SK-N-SH treated with all-trans-retinoic acid at 6 μM for 48 hours (cell line): Measurements from ENCODE around the gene CYRIA.

Experiments used
- ATAC-seq: fragments of 200-7000 bp; cut with Tn5 transposase; 3 replicates; pipeline ENCODE4 v1.9.1; 2020; ENCODE audit warnings: mild to moderate bottlenecking, moderate library complexity
- ARNTL ChIP-seq: fragments of 450-650 bp; formaldehyde crosslinking; IDR thresholded peaks from 2 replicates; pipeline ENCODE4 v1.5.0; 2020; ENCODE audit warnings: low read depth, mild to moderate bottlenecking, moderate library complexity, borderline replicate concordance
- BACH2 ChIP-seq: fragments of 250-450 bp; sonication (Bioruptor Pico); IDR thresholded peaks from 2 replicates; pipeline ENCODE4 v1.9.0; 2021; ENCODE audit warnings: mild to moderate bottlenecking, borderline replicate concordance
- CREB5 ChIP-seq: fragments of 250-450 bp; sonication (Bioruptor Pico); IDR thresholded peaks from 2 replicates; pipeline ENCODE4 v1.5.1; 2020; ENCODE audit warnings: low read depth, mild to moderate bottlenecking, moderate library complexity
- CSDC2 ChIP-seq: fragments of 250-450 bp; sonication (Bioruptor Pico); IDR thresholded peaks from 2 replicates; pipeline ENCODE4 v1.5.0; 2020; ENCODE audit warnings: mild to moderate bottlenecking, moderate library complexity
- CSRNP3 ChIP-seq: fragments of 250-450 bp; sonication (Bioruptor Pico); IDR thresholded peaks from 2 replicates; pipeline ENCODE4 v1.5.1; 2021; ENCODE audit warnings: mild to moderate bottlenecking, moderate library complexity
- ESRRG ChIP-seq: fragments of 250-450 bp; sonication (Bioruptor Pico); IDR thresholded peaks from 2 replicates; pipeline ENCODE4 v1.6.1; 2021; ENCODE audit warnings: mild to moderate bottlenecking
- GLIS3 ChIP-seq: fragments of 250-450 bp; sonication (Bioruptor Pico); IDR thresholded peaks from 2 replicates; pipeline ENCODE4 v1.5.0; 2020; ENCODE audit warnings: mild to moderate bottlenecking, moderate library complexity
- ISL1 ChIP-seq: fragments of 250-450 bp; sonication (Bioruptor Pico); IDR thresholded peaks from 2 replicates; pipeline ENCODE4 v2.1.2; 2022; ENCODE audit warnings: mild to moderate bottlenecking, moderate library complexity
- PATZ1 ChIP-seq: fragments of 250-450 bp; sonication (Bioruptor Pico); IDR thresholded peaks from 2 replicates; pipeline ENCODE4 v1.8.0; 2020; ENCODE audit warnings: mild to moderate bottlenecking, moderate library complexity, borderline replicate concordance
- POU6F1 ChIP-seq: fragments of 250-450 bp; sonication (Bioruptor Pico); IDR thresholded peaks from 2 replicates; pipeline ENCODE4 v1.8.0; 2021; ENCODE audit warnings: low read depth, mild to moderate bottlenecking, moderate library complexity, borderline replicate concordance
- RARB ChIP-seq: fragments of 250-450 bp; sonication (Bioruptor Pico); IDR thresholded peaks from 2 replicates; pipeline ENCODE4 v1.8.0; 2021; ENCODE audit warnings: mild to moderate bottlenecking, moderate library complexity
- SNAI2 ChIP-seq: fragments of 250-450 bp; sonication (Bioruptor Pico); IDR thresholded peaks from 2 replicates; pipeline ENCODE4 v1.5.0; 2020; ENCODE audit warnings: mild to moderate bottlenecking, moderate library complexity
- TCF4 ChIP-seq: fragments of 250-450 bp; sonication (Bioruptor Pico); IDR thresholded peaks from 2 replicates; pipeline ENCODE4 v1.8.0; 2021; ENCODE audit warnings: mild to moderate bottlenecking, moderate library complexity, borderline replicate concordance
- TSHZ2 ChIP-seq: fragments of 250-450 bp; sonication (Bioruptor Pico); IDR thresholded peaks from 2 replicates; pipeline ENCODE4 v1.5.0; 2020; ENCODE audit warnings: mild to moderate bottlenecking, moderate library complexity
- ZC3H10 ChIP-seq: fragments of 250-450 bp; sonication (Bioruptor Pico); IDR thresholded peaks from 2 replicates; pipeline ENCODE4 v1.5.1; 2021; ENCODE audit warnings: mild to moderate bottlenecking, moderate library complexity
- ZFP3 ChIP-seq: fragments of 250-450 bp; sonication (Bioruptor Pico); IDR thresholded peaks from 2 replicates; pipeline ENCODE4 v1.5.0; 2020; ENCODE audit warnings: mild to moderate bottlenecking, moderate library complexity
- ZFP30 ChIP-seq: fragments of 450-650 bp; formaldehyde crosslinking; IDR thresholded peaks from 2 replicates; pipeline ENCODE4 v1.5.0; 2022; ENCODE audit warnings: mild to moderate bottlenecking, moderate library complexity
- ZNF565 ChIP-seq: fragments of 450-650 bp; formaldehyde crosslinking; conservative IDR thresholded peaks from 2 replicates; pipeline ENCODE4 v1.5.0; 2020; ENCODE audit warnings: low read depth, mild to moderate bottlenecking, moderate library complexity
- ZNF8 ChIP-seq: fragments of 450-650 bp; formaldehyde crosslinking; IDR thresholded peaks from 2 replicates; pipeline ENCODE4 v1.5.0; 2020; ENCODE audit warnings: mild to moderate bottlenecking, moderate library complexity

CYRIA gene

GRCh38 chr2:16675781-16676180 is 10.1 kb upstream of the CYRIA start:
- TF ChIP-seq ZFP30 (CRISPR knock-in tag) (no peak), ZNF8 (CRISPR knock-in tag) (no peak), SNAI2 (no peak), ZFP3 (no peak), GLIS3 (CRISPR knock-in tag) (no peak), ZC3H10 (CRISPR knock-in tag) (no peak), BACH2 (no peak), TSHZ2 (CRISPR knock-in tag) (no peak), RARB (no peak), ISL1 (CRISPR knock-in tag) (no peak), PATZ1 (CRISPR knock-in tag) (no peak), CREB5 (CRISPR knock-in tag) (no peak), CSRNP3 (no peak), ESRRG (CRISPR knock-in tag) (no peak)
- no peak for ATAC-seq

- TF ChIP-seq ZNF565 (CRISPR knock-in tag) (no peak), ZFP30 (CRISPR knock-in tag) (no peak), TCF4 (CRISPR knock-in tag) (no peak), ZNF8 (CRISPR knock-in tag) (no peak), GLIS3 (CRISPR knock-in tag) (no peak), TSHZ2 (CRISPR knock-in tag) (no peak), ISL1 (CRISPR knock-in tag) (no peak), SNAI2 (no peak), ESRRG (CRISPR knock-in tag) (no peak), POU6F1 (CRISPR knock-in tag) (no peak), ARNTL (CRISPR knock-in tag) (no peak), CSRNP3 (no peak), CREB5 (CRISPR knock-in tag) (no peak), CSDC2 (CRISPR knock-in tag) (no peak)
- TF ChIP-seq, all 23 proteins: peak for 0
- ATAC-seq = no peak
These were observed 8.5 kb upstream of the CYRIA start for GRCh38 chr2:16674154-16674553.
